GM12878 (cell line): ENCODE measurements around the gene SLC39A8. TPM values are rescaled to one million over a fixed set of nuclear protein-coding genes. Genes with fewer than 3 reads are reported as not detected.

Source experiments
- ATAC-seq: fragments of 200-7000 bp; cut with Tn5 transposase; 3 replicates; pipeline ENCODE4 v1.9.1; 2020; ENCODE audit warnings: mild to moderate bottlenecking, moderate library complexity
- BruUV-seq: library from RNA; stranded (reverse); fragments of 400-500 nt; replicated peaks from 2 replicates; lab custom pipeline; 2021; lab: Mats Ljungman, UMichigan
- CTCF ChIA-PET: fragments of 300-600 bp; sonication (Branson Sonifier 250); formaldehyde crosslinking; extraction: SDS; loops from one replicate; lab custom pipeline; 2021; ENCODE audit warnings: inconsistent platforms; lab: Yijun Ruan, JAX
- POLR2A ChIA-PET: fragments of 350-600 bp; formaldehyde crosslinking; extraction: SDS; loops from one replicate; lab custom pipeline; 2021; ENCODE audit warnings: inconsistent platforms; lab: Charles Lee
- RAD21 ChIA-PET: fragments of 300-600 bp; sonication (Branson Sonifier 250); formaldehyde crosslinking; loops from one replicate; lab custom pipeline; 2023; ENCODE audit warnings: antibody characterized with exemption; ENCODE audit not compliant: unreplicated experiment; lab: Charles Lee
- SMC1A ChIA-PET: fragments of 300-600 bp; sonication (Branson Sonifier 250); formaldehyde crosslinking; loops from one replicate; lab custom pipeline; 2023; ENCODE audit not compliant: unreplicated experiment, uncharacterized antibody; lab: Charles Lee
- DNase-seq: peaks from one replicate; pipeline ENCODE4 v3.0.0-alpha.2; 2011; ENCODE audit warnings: low read depth, low spot score
- FAIRE-seq: peaks from 3 replicates; lab custom pipeline; 2011; peaks lifted over from hg19 to GRCh38; lab: Jason Lieb, UNC
- H2AFZ ChIP-seq: 2 replicates; pipeline ENCODE4 v1.6.0; 2011; ENCODE audit warnings: low read depth, low read length, control low read depth; ENCODE audit not compliant: control insufficient read depth
- H3K27ac ChIP-seq: 2 replicates; pipeline ENCODE4 v1.5.1; 2011; ENCODE audit warnings: control low read depth; ENCODE audit not compliant: control insufficient read depth, insufficient read depth
- H3K27me3 ChIP-seq, 2 experiments: replicated peaks in 1 of 2; 2 replicates each; pipeline versions ENCODE4 v1.6.0 to v1.6.1; 2011; ENCODE audit warnings: low read length in 1 of 2; ENCODE audit not compliant: control insufficient read depth in 2 of 2, insufficient read depth in 2 of 2
- H3K36me3 ChIP-seq, 2 experiments: 2 replicates each; pipeline ENCODE4 v1.5.1; 2011; ENCODE audit warnings: low read length in 1 of 2; ENCODE audit not compliant: control insufficient read depth in 2 of 2, insufficient read depth in 2 of 2
- H3K4me1 ChIP-seq: 2 replicates; pipeline ENCODE4 v1.6.1; 2011; ENCODE audit warnings: mild to moderate bottlenecking, low read length, moderate library complexity, mixed read lengths; ENCODE audit not compliant: control insufficient read depth, insufficient read depth
- H3K4me2 ChIP-seq: 2 replicates; pipeline ENCODE4 v1.6.0; 2011; ENCODE audit warnings: control low read depth; ENCODE audit not compliant: control insufficient read depth, insufficient read depth
- H3K4me3 ChIP-seq: fragments of 200-600 bp; sonication (generic); 2 replicates; pipeline ENCODE4 v1.5.1; 2016
- H3K79me2 ChIP-seq: 2 replicates; pipeline ENCODE4 v1.6.0; 2011; ENCODE audit warnings: low read length; ENCODE audit not compliant: control insufficient read depth, insufficient read depth
- H3K9ac ChIP-seq: 2 replicates; pipeline ENCODE4 v1.8.0; 2011; ENCODE audit warnings: low read length, control low read depth, mixed read lengths; ENCODE audit not compliant: control insufficient read depth, insufficient read depth
- H3K9me3 ChIP-seq: replicated peaks from 3 replicates; pipeline ENCODE4 v1.5.1; 2011; ENCODE audit warnings: mild to moderate bottlenecking, low read length; ENCODE audit not compliant: control insufficient read depth, insufficient read depth
- H4K20me1 ChIP-seq: 2 replicates; pipeline ENCODE4 v1.6.0; 2011; ENCODE audit not compliant: control insufficient read depth, insufficient read depth
- BCLAF1 ChIP-seq: fragments of 450-650 bp; IDR thresholded peaks from 2 replicates; pipeline ENCODE4 v1.6.1; 2017; ENCODE audit warnings: antibody characterized with exemption, mild to moderate bottlenecking, moderate library complexity
- BRCA1 ChIP-seq: IDR thresholded peaks from 2 replicates; pipeline ENCODE4 v1.6.1; 2011; ENCODE audit warnings: low read depth, low read length, improper control_type of control experiment
- CBX3 ChIP-seq: fragments of 200-600 bp; sonication (generic); IDR thresholded peaks from 2 replicates; pipeline ENCODE4 v1.6.1; 2016; ENCODE audit warnings: low read depth, borderline replicate concordance
- CTCF ChIP-seq, 3 experiments: IDR thresholded peaks in 2 of 3; conservative IDR thresholded peaks in 1 of 3; 2 replicates each; pipeline ENCODE4 v1.5.1; 2011; ENCODE audit warnings: low read depth in 3 of 3, low read length in 3 of 3, mild to moderate bottlenecking in 3 of 3, control low read depth in 2 of 3, moderate library complexity in 2 of 3, inconsistent platforms in 1 of 3, mixed read lengths in 1 of 3; ENCODE audit not compliant: control insufficient read depth in 2 of 3, insufficient read depth in 1 of 3; ENCODE audit errors: extremely low read depth in 1 of 3
- E2F4 ChIP-seq: IDR thresholded peaks from 2 replicates; pipeline ENCODE4 v1.6.1; 2012; ENCODE audit warnings: low read depth, low read length, improper control_type of control experiment
- HDAC2 ChIP-seq: fragments of 200-600 bp; sonication (generic); IDR thresholded peaks from 2 replicates; pipeline ENCODE4 v1.6.1; 2017
- HDGF ChIP-seq: fragments of 450-650 bp; IDR thresholded peaks from 2 replicates; pipeline ENCODE4 v1.6.1; 2016; ENCODE audit warnings: antibody characterized with exemption
- JUNB ChIP-seq: IDR thresholded peaks from 2 replicates; pipeline ENCODE4 v1.6.1; 2016; ENCODE audit warnings: antibody characterized with exemption, mild to moderate bottlenecking
- MTA2 ChIP-seq: fragments of 450-650 bp; IDR thresholded peaks from 2 replicates; pipeline ENCODE4 v1.6.1; 2016; ENCODE audit warnings: low read depth, mild to moderate bottlenecking, moderate library complexity
- PAX8 ChIP-seq: fragments of 450-650 bp; IDR thresholded peaks from 2 replicates; pipeline ENCODE4 v1.6.1; 2017; ENCODE audit warnings: mild to moderate bottlenecking, moderate library complexity
- RUNX3 ChIP-seq: IDR thresholded peaks from 2 replicates; pipeline ENCODE4 v1.6.1; 2012; ENCODE audit warnings: low read length, inconsistent platforms
- SPI1 ChIP-seq: IDR thresholded peaks from 2 replicates; pipeline ENCODE4 v1.6.1; 2011; ENCODE audit warnings: low read depth, mild to moderate bottlenecking, low read length, moderate library complexity, borderline replicate concordance; ENCODE audit not compliant: insufficient read depth
- SUPT20H ChIP-seq: IDR thresholded peaks from 2 replicates; pipeline ENCODE4 v1.6.1; 2011; ENCODE audit warnings: low read depth, mild to moderate bottlenecking, low read length, moderate library complexity, borderline replicate concordance; ENCODE audit not compliant: control insufficient read depth
- ZBTB11 ChIP-seq: fragments of 450-650 bp; formaldehyde crosslinking; IDR thresholded peaks from 2 replicates; pipeline ENCODE4 v1.5.0; 2022; ENCODE audit warnings: mild to moderate bottlenecking, missing genetic modification characterization
- ZNF384 ChIP-seq: IDR thresholded peaks from 2 replicates; pipeline ENCODE4 v1.6.1; 2012; ENCODE audit warnings: low read depth, mild to moderate bottlenecking, low read length, improper control_type of control experiment, borderline replicate concordance
- WGBS: methylation state at CpG from one replicate; pipeline ENCODE4 v1.1.6; 2016; ENCODE audit warnings: low lambda C conversion rate; ENCODE audit not compliant: insufficient replicate concordance, insufficient coverage; ENCODE audit errors: missing lambda C conversion rate; 5-methylcytosine and 5-hydroxymethylcytosine counted together
- in situ Hi-C: fragments of 300-500 bp; cut with MboI; formaldehyde crosslinking; loops from 9 replicates; pipeline ENCODE4 v1.14.3; 2018; ENCODE audit warnings: mixed read lengths
- intact Hi-C: fragments of 100-400 bp; cut with micrococcal nuclease; formaldehyde crosslinking; loops from one replicate; pipeline ENCODE4 v1.14.2; 2022; ENCODE audit not compliant: unreplicated experiment
- polyA plus RNA-seq, 11 experiments: library from polyadenylated mRNA; depleted of rRNA in 4 of 11; unstranded in 6 of 11; stranded (reverse) in 5 of 11; fragments of >200 nt; fragmentation: Nextera tagmentation in 4 of 11; fragmentation: Illumina TruSeq in 1 of 11; extraction: Ambion mirVana in 4 of 11; extraction: Trizol in 1 of 11; gene quantifications; 1 replicate in 1 of 11; 2 replicates in 10 of 11; pipeline versions ENCODE4 v1.2.1 to v1.2.3, GENCODE V29; 2011 to 2016; ENCODE audit warnings: inconsistent platforms in 2 of 11, missing spikeins in 2 of 11, low read depth in 1 of 11
- total RNA-seq, 4 experiments: library from RNA; depleted of rRNA in 3 of 4; stranded (reverse); fragments of >200 nt in 3 of 4; fragmentation: Illumina TruSeq in 1 of 4; extraction: Trizol in 1 of 4; gene quantifications; 2 replicates each; pipeline versions ENCODE4 v1.2.1 to v1.2.3, GENCODE V29; 2013 to 2021

The SLC39A8 gene
- total and polyA plus RNA-seq, 10 of the 15 experiments (the other 5 are each of a cell fraction or from before 2014, with no cell fraction given), result 7.9 to 47.8 (median 32.8) TPM

- ATAC-seq (no peak), FAIRE-seq (no peak), DNase-seq (no peak)
- Histone ChIP-seq H3K4me1 (peaks cover 6% of the 10 kb centered on the region), H3K4me3 (no peak overlapping the region), H3K79me2 (peaks cover 13% of the 10 kb centered on the region), H3K4me2 (no peak overlapping the region), H2AFZ (no peak overlapping the region), H3K9ac (no peak overlapping the region), H3K27ac (no peak overlapping the region), H3K27me3 (no peaks in the 10 kb centered on the region), H3K36me3 (peaks cover 0 to 1% of the 10 kb centered on the region in 2 experiments; a peak in 3 of 4 replicates), H4K20me1 (no peaks in the 10 kb centered on the region), H3K9me3 (peaks cover 6% of the 10 kb centered on the region; the same call in 2 of the 3 replicates)
- BruUV-seq, result no TSS peak
- in situ Hi-C loops, result no loop called here
- SMC1A ChIA-PET, result interaction anchor here (1.0 to 1.2 kb wide), 2 partner anchors 10 to 38 kb away, joined by 3 to 4 read pairs; no protein-coding TSS in a partner anchor
- POLR2A ChIA-PET, result interaction anchor here (0.5 to 1.0 kb wide), 3 partner anchors 16 to 271 kb away, joined by 3 to 4 read pairs (median 4); no protein-coding TSS in a partner anchor
- 97% methylated on average over 3 of the region's 3 CpGs for WGBS
- intact Hi-C loops, result no loop called here
- CTCF ChIA-PET, result interaction anchor here (1.0 to 3.6 kb wide), 4 partner anchors 12 to 25 kb away, joined by 3 to 21 read pairs (median 4); no protein-coding TSS in a partner anchor
- RAD21 ChIA-PET, result interaction anchor here (0.9 to 3.0 kb wide), 3 partner anchors 16 to 113 kb away, joined by 3 to 9 read pairs (median 7); partner anchors contain the start of gene SLC39A8
- TF ChIP-seq CBX3, result no peak
- no peak for TF ChIP-seq SUPT20H
- TF ChIP-seq ZBTB11 (CRISPR knock-in tag), result no peak
- no peak for TF ChIP-seq JUNB
- no peak for TF ChIP-seq E2F4
- TF ChIP-seq RUNX3, result no peak
- TF ChIP-seq BRCA1, result no peak
- TF ChIP-seq PAX8, result no peak
- TF ChIP-seq MTA2, result no peak
- no peak for TF ChIP-seq ZNF384
- no peak for TF ChIP-seq CTCF (IDR thresholded peaks at IDR 0.05 in 2 of 3, conservative IDR thresholded peaks at IDR 0.05 in 1 of 3; ENCODE audit: control insufficient read depth in 2 of 3, extremely low read depth in 1 of 3, insufficient read depth in 1 of 3, low read depth in 3 of 3, low read length in 3 of 3)
- no peak for TF ChIP-seq HDGF
- no peak for TF ChIP-seq BCLAF1
- TF ChIP-seq HDAC2, result no peak
- TF ChIP-seq SPI1, result no peak
Measured at GRCh38 chr4:102318105-102318504, 27.2 kb downstream of the SLC39A8 start.
